Astrocyte (in vitro differentiated cells and primary cell): ENCODE results near the gene IGF1R.

Experiments
- CTCF ChIP-seq: IDR thresholded peaks from 2 replicates; pipeline ENCODE4 v1.5.1; 2011; ENCODE audit warnings: low read depth, mild to moderate bottlenecking, inconsistent platforms, low read length, moderate library complexity; ENCODE audit not compliant: insufficient read depth
- EZH2 ChIP-seq: IDR thresholded peaks from 2 replicates; pipeline ENCODE4 v1.6.1; 2012; ENCODE audit warnings: mild to moderate bottlenecking, low read length, inconsistent platforms; ENCODE audit not compliant: insufficient read depth

- TF ChIP-seq CTCF (no peak), EZH2 (no peak)
Observed at GRCh38 chr15:98968576-98968975, 320.2 kb downstream of the IGF1R start.
